Fibroblast of skin of right quadriceps (primary cell): ENCODE results near the gene BANF1.

ENCODE experiments used
- DNase-seq: peaks from one replicate; pipeline ENCODE4 v3.0.0-alpha.2; 2013

The BANF1 gene

GRCh38 chr11:66001942-66002647, at the start of gene BANF1, which contains the start of gene EIF1AD:
Gene BANF1, plus strand, starts transcription at chr11:66002503. Its CDS starts 748 bp downstream, at chr11:66003251.
Gene EIF1AD, minus strand, starts transcription at chr11:66002157. Its CDS starts 1,768 bp downstream, at chr11:66000389.
- DNase-seq: peak; percentile 98

GRCh38 chr11:65953471-65953870, 48.8 kb upstream of the BANF1 start:
- DNase-seq: no peak

GRCh38 chr11:65954771-65955170, 47.5 kb upstream of the BANF1 start:
- DNase-seq: no peak

GRCh38 chr11:65958291-65958690, 44.0 kb upstream of the BANF1 start:
- no peak for DNase-seq

- no peak for DNase-seq
Observed at GRCh38 chr11:65958774-65959420, 43.4 kb upstream of the BANF1 start.

GRCh38 chr11:65960824-65961266, 41.5 kb upstream of the BANF1 start:
- DNase-seq: no peak

- DNase-seq: peak; percentile 98
Observed at GRCh38 chr11:65961267-65962140, 40.8 kb upstream of the BANF1 start, which contains the start of gene SART1. Gene SART1, plus strand, starts transcription at chr11:65961734. Its CDS starts 47 bp downstream, at chr11:65961781.

GRCh38 chr11:65962141-65962564, 40.1 kb upstream of the BANF1 start:
- no peak for DNase-seq

GRCh38 chr11:65964906-65965305, 37.4 kb upstream of the BANF1 start:
- no peak for DNase-seq

- no peak for DNase-seq
Observed at GRCh38 chr11:65965986-65966762, 36.1 kb upstream of the BANF1 start.

GRCh38 chr11:65967329-65967934, 34.9 kb upstream of the BANF1 start:
- no peak for DNase-seq

GRCh38 chr11:65968600-65969482, 33.5 kb upstream of the BANF1 start:
- no peak for DNase-seq

GRCh38 chr11:65972116-65972515, 30.2 kb upstream of the BANF1 start:
- DNase-seq: no peak

- DNase-seq: peak; percentile 38
Observed at GRCh38 chr11:65973439-65974110, 28.7 kb upstream of the BANF1 start.

GRCh38 chr11:65975771-65976170, 26.5 kb upstream of the BANF1 start:
- DNase-seq: no peak

GRCh38 chr11:65976216-65977176, 25.8 kb upstream of the BANF1 start:
- DNase-seq: no peak

GRCh38 chr11:65977621-65978390, 24.5 kb upstream of the BANF1 start:
- no peak for DNase-seq
